ENCODE measurements around the gene ASB2. TPM values are rescaled to one million over a fixed set of nuclear protein-coding genes. Genes with fewer than 3 reads are reported as not detected.

Gene ASB2
- total RNA-seq, 4 donors from 2014 or later: 22.1 to 35.8 (median 27.9) TPM

DNA sequence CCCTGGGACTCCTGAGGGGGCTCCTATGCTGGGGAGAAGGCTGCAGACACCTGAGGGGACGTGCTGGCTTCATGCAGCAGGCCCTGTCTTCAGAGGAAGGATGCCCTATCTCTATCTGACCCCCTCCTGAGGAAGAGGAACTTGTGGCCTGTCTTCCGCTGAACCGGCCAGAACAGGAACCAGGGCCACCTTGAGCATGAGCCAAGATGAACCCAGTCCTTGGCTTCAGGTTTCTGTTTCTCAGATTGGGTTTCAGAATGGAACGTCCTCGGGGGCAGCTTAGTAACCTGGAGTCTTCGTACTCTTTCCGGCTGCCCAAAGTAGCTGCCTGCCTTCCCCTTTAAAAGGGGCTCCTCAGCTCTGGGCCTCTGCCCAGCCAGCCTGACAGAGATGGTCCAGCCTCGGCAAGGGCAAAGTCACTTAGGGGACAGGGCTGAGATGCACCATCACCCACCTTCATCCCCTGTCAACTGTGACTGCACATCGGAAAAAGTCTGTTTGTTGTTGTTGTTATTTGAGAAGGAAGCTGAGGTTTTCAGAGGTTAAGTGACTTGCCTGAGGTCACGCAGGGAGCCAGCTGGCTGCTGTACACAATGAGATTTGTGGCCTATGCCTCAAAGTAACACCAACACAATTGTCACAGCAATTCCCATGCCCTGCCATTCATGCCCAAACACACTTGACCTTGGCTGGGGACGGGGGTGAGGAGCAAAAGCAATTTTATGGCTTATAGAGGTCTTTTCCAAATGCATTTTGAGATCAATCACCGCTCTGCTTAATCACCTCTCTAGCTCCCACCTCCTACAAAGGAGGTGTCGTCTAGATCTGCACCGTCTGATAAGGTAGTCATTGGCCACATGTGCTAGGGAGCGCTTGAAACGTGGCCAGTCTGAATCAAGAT, 13.4 kb downstream of the ASB2 start:
- Histone ChIP-seq H3K27ac (peak overlapping the region; percentile 73 to 91 (median 75)), H3K27me3 (no peaks in the 10 kb centered on the region), H3K4me3 (no peak overlapping the region), H3K9me3 (no peaks in the 10 kb centered on the region), H3K4me1 (peaks cover 4 to 48% (median 29%) of the 10 kb centered on the region in 4 donors), H3K36me3 (no peaks in the 10 kb centered on the region)
- in situ Hi-C loops (cut with MboI; ENCODE audit: low pct_ligation_motif_present in 1 of 4, low pct_unique_long_range_greater_than_20kb in 1 of 4, low sequenced_read_pairs in 3 of 4): no loop called here
- WGBS, 2 donors (ENCODE audit: low coverage in 1 of 2): 52 to 67% methylated on average over 5 to 16 of the region's 16 CpGs
- no peak for TF ChIP-seq POLR2AphosphoS5 (IDR thresholded peaks at IDR 0.05)
- TF ChIP-seq, protein P1, sequence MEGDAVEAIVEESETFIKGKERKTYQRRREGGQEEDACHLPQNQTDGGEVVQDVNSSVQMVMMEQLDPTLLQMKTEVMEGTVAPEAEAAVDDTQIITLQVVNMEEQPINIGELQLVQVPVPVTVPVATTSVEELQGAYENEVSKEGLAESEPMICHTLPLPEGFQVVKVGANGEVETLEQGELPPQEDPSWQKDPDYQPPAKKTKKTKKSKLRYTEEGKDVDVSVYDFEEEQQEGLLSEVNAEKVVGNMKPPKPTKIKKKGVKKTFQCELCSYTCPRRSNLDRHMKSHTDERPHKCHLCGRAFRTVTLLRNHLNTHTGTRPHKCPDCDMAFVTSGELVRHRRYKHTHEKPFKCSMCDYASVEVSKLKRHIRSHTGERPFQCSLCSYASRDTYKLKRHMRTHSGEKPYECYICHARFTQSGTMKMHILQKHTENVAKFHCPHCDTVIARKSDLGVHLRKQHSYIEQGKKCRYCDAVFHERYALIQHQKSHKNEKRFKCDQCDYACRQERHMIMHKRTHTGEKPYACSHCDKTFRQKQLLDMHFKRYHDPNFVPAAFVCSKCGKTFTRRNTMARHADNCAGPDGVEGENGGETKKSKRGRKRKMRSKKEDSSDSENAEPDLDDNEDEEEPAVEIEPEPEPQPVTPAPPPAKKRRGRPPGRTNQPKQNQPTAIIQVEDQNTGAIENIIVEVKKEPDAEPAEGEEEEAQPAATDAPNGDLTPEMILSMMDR (IDR thresholded peaks at IDR 0.05): no peak
- TF ChIP-seq EP300 (IDR thresholded peaks at IDR 0.05; ENCODE audit: low read depth): no peak
- no peak for TF ChIP-seq POLR2A (IDR thresholded peaks at IDR 0.05)
- intact Hi-C loops (cut with DNase I; ENCODE audit: low total_unique reads): no loop called here
- DNase-seq: peak; percentile 75

DNA sequence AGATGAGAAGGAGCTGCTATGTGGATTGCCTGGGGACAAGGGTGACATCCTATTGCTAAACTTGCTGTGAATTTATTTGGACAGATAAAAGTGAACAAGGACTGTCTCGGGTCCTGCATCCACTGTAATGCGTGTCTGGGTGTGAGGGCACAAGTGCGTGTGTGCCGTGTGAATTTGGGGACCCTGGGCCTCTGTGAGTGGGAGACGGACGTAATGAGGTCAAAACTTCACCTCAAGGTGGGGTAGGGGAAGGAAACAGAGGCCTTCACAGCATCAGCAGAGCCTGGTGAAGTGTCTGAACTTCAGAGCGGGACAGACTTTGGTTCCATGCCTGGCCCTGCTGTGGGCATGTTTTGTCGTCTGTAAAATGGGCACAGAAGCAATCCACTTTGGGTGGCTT, 14.8 kb downstream of the ASB2 start:
- intact Hi-C loops (cut with DNase I; ENCODE audit: low total_unique reads): no loop called here
- in situ Hi-C loops (cut with MboI; ENCODE audit: low pct_ligation_motif_present in 1 of 4, low pct_unique_long_range_greater_than_20kb in 1 of 4, low sequenced_read_pairs in 3 of 4): no loop called here
- Histone ChIP-seq H3K27ac (peak overlapping the region; percentile 34 to 87 (median 72)), H3K4me3 (no peak overlapping the region), H3K36me3 (no peaks in the 10 kb centered on the region), H3K27me3 (no peaks in the 10 kb centered on the region), H3K4me1 (peaks cover 4 to 52% (median 41%) of the 10 kb centered on the region in 4 donors), H3K9me3 (no peaks in the 10 kb centered on the region)
- DNase-seq: no peak
- WGBS, 2 donors (ENCODE audit: low coverage in 1 of 2): 60 to 76% methylated on average over 1 to 8 of the region's 8 CpGs
- no peak for TF ChIP-seq POLR2AphosphoS5 (IDR thresholded peaks at IDR 0.05)
- no peak for TF ChIP-seq EP300 (IDR thresholded peaks at IDR 0.05; ENCODE audit: low read depth)
- TF ChIP-seq, protein P1 (IDR thresholded peaks at IDR 0.05): no peak
- TF ChIP-seq POLR2A (IDR thresholded peaks at IDR 0.05): no peak

DNA sequence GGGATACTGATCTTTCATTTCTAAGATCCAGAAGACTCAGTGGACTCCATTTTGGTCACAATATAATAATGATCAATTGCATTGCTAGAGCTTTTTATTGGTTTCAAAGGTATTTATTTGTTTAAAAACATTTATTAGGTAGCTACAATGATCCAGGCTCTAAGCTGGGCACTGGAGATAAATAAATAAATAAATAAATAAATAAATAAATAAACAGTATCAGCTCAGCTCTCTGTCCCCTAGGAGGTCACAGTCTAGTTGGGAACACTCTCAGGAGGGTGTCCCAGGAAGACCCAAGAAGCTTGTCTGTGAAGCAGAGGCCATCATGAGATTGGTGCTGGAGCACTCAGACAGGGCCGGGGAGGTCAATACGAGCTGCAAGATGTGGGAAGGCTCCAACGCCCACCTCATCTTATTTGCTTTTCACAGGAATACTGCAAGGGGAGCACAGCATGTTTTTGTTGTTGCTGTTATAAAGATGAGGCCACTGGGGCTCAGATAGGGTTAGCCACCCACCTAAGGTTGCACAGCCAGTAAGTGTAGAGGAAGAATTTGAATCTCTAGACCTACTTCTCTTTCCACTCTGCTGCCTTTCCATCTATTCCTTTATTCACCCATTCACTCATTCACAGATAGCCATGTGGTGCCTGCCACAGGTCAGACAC, 15.5 kb downstream of the ASB2 start:
- intact Hi-C loops (cut with DNase I; ENCODE audit: low total_unique reads) (no loop called here), in situ Hi-C loops (cut with MboI; ENCODE audit: low pct_ligation_motif_present in 1 of 4, low pct_unique_long_range_greater_than_20kb in 1 of 4, low sequenced_read_pairs in 3 of 4) (no loop called here)
- peak overlapping the region; percentile 34 to 87 (median 72) for H3K27ac ChIP-seq
- H3K4me1 ChIP-seq: peaks cover 4 to 53% (median 44%) of the 10 kb centered on the region in 4 donors
- H3K9me3 ChIP-seq: no peaks in the 10 kb centered on the region
- no peaks in the 10 kb centered on the region for H3K36me3 ChIP-seq
- WGBS, 2 donors (ENCODE audit: low coverage in 1 of 2): 74% methylated on average over 3 of the region's 3 CpGs; no CpG with 5 or more reads in 1 of the 2 donors
- TF ChIP-seq, protein P1 (IDR thresholded peaks at IDR 0.05): no peak
- no peak for TF ChIP-seq EP300 (IDR thresholded peaks at IDR 0.05; ENCODE audit: low read depth)
- no peak for DNase-seq
- H3K27me3 ChIP-seq: no peaks in the 10 kb centered on the region
- H3K4me3 ChIP-seq: no peak overlapping the region

DNA sequence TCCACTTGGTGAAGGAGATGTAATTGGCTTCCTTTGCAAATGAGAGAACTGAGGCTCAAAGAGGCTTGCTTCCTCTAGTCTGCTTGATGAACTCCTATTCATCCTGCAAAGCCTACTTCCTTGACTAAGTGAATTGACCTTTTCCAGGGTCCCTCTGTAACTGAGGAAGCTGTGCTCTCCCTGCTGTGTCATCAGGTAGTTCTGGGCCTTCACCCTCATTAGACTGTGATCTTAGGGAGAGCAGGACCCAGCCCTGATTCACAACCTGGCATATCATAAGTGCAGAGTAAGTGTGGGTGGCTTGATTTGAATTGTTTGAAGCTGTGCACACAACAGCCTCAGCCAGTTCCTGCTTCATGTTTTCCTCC, 16.3 kb downstream of the ASB2 start:
- Histone ChIP-seq H3K4me1 (peaks cover 4 to 51% (median 44%) of the 10 kb centered on the region in 4 donors), H3K4me3 (no peak overlapping the region), H3K27ac (peak overlapping the region; percentile 70 to 87 (median 73)), H3K9me3 (no peaks in the 10 kb centered on the region), H3K27me3 (no peaks in the 10 kb centered on the region), H3K36me3 (no peaks in the 10 kb centered on the region)
- no peak for DNase-seq
- in situ Hi-C loops (cut with MboI; ENCODE audit: low pct_ligation_motif_present in 1 of 4, low pct_unique_long_range_greater_than_20kb in 1 of 4, low sequenced_read_pairs in 3 of 4): no loop called here
- intact Hi-C loops (cut with DNase I; ENCODE audit: low total_unique reads): no loop called here
- TF ChIP-seq POLR2AphosphoS5 (IDR thresholded peaks at IDR 0.05): no peak
- TF ChIP-seq, protein P1 (IDR thresholded peaks at IDR 0.05): no peak
- no peak for TF ChIP-seq POLR2A (IDR thresholded peaks at IDR 0.05)
- TF ChIP-seq EP300 (IDR thresholded peaks at IDR 0.05; ENCODE audit: low read depth): no peak
